Smooth muscle cell of the umbilical artery (primary cell): ENCODE data around the gene NUMA1. TPM values are rescaled to one million over a fixed set of nuclear protein-coding genes. Genes with fewer than 3 reads are reported as not detected.

ENCODE experiments used
- total RNA-seq: library from RNA; depleted of rRNA; stranded (reverse); fragments of >200 nt; gene quantifications from 2 replicates; pipeline ENCODE4 v1.2.3, GENCODE V29; 2014

NUMA1 gene
- 121 and 150 TPM in 2 replicates for total RNA-seq

GRCh38 chr11:72080326-72081183 lies at the start of gene NUMA1, which contains the start of gene LRRC51:
Gene NUMA1, minus strand, starts transcription at chr11:72080542. Its CDS starts 44,599 bp downstream, at chr11:72035943.
Gene LRRC51, plus strand, starts transcription at chr11:72080850. Its CDS starts 8,234 bp downstream, at chr11:72089084.

GRCh38 chr11:72112143-72112977 lies 32.0 kb upstream of the NUMA1 start, which contains the start of gene ANAPC15:
Gene ANAPC15, minus strand, starts transcription at chr11:72112695. Its CDS starts 1,419 bp downstream, at chr11:72111276.

GRCh38 chr11:72105888-72106287 lies 25.5 kb upstream of the NUMA1 start, which contains the start of gene TOMT:
Gene TOMT, plus strand, starts transcription at chr11:72105924. Its CDS starts 28 bp downstream, at chr11:72105952.

GRCh38 chr11:72102946-72103753 lies 22.8 kb upstream of the NUMA1 start, which contains the start of gene LAMTOR1:
Gene LAMTOR1, minus strand, starts transcription at chr11:72103297. Its CDS starts 73 bp downstream, at chr11:72103224.

GRCh38 chr11:71998649-71999310 lies 81.6 kb downstream of the NUMA1 start, which contains the start of gene IL18BP:
Gene IL18BP, plus strand, starts transcription at chr11:71998909. Its CDS starts 1,076 bp downstream, at chr11:71999985.

Other genes starting within 250 kb of the NUMA1 start
- gene DEFB108B, start 247.3 kb downstream of the NUMA1 start, total RNA-seq, result not detected in 2 replicates
- not detected in 2 replicates for gene DEFB131B, start 202.1 kb downstream of the NUMA1 start, total RNA-seq
- 5.5 and 8.9 TPM in 2 replicates for gene XNDC1N, start 151.9 kb downstream of the NUMA1 start, total RNA-seq
- gene RNF121, start 151.5 kb downstream of the NUMA1 start, total RNA-seq, result 49.9 and 53.7 TPM in 2 replicates
- gene IL18BP, start 81.6 kb downstream of the NUMA1 start, total RNA-seq, result 2.7 and 4.5 TPM in 2 replicates
- 2.4 and 4.3 TPM in 2 replicates for gene LRRC51, start 308 bp upstream of the NUMA1 start, total RNA-seq
- gene LAMTOR1, start 22.8 kb upstream of the NUMA1 start, total RNA-seq, result 62.6 and 63.0 TPM in 2 replicates
- gene TOMT, start 25.4 kb upstream of the NUMA1 start, total RNA-seq, result not detected in 2 replicates
- gene ANAPC15, start 32.2 kb upstream of the NUMA1 start, total RNA-seq, result 15.4 and 17.4 TPM in 2 replicates
- 0.23 TPM in 1 of 2 replicates, not detected in the other for gene FOLR3, start 55.2 kb upstream of the NUMA1 start, total RNA-seq
- not detected in 2 replicates for gene FOLR1, start 111.6 kb upstream of the NUMA1 start, total RNA-seq
- not detected in 2 replicates for gene FOLR2, start 136.3 kb upstream of the NUMA1 start, total RNA-seq
- gene INPPL1, start 144.2 kb upstream of the NUMA1 start, total RNA-seq, result 78.4 and 102 TPM in 2 replicates
- gene PHOX2A, start 163.6 kb upstream of the NUMA1 start, total RNA-seq, result not detected in 2 replicates